Cardiac fibroblast (primary cell): ENCODE measurements around the gene FGFBP2.

ENCODE experiments used
- DNase-seq, 2 donors: peaks; one replicate each; pipeline versions ENCODE4 v3.0.0 to v3.0.0-alpha.2; 2010; ENCODE audit warnings: low read depth in 2 of 2
- H3K4me3 ChIP-seq, 2 donors: replicated peaks in 1 of 2; 1 replicate in 1 of 2; 2 replicates in 1 of 2; pipeline ENCODE4 v1.5.1; 2011; ENCODE audit warnings: low read depth in 2 of 2, low read length in 2 of 2, mild to moderate bottlenecking in 2 of 2, moderate library complexity in 1 of 2
- TF ChIP-seq, protein P1 (sequence below): IDR thresholded peaks from one replicate; pipeline ENCODE4 v1.5.1; 2011; ENCODE audit warnings: low read depth, mild to moderate bottlenecking, low read length, inconsistent platforms

The FGFBP2 gene

DNA sequence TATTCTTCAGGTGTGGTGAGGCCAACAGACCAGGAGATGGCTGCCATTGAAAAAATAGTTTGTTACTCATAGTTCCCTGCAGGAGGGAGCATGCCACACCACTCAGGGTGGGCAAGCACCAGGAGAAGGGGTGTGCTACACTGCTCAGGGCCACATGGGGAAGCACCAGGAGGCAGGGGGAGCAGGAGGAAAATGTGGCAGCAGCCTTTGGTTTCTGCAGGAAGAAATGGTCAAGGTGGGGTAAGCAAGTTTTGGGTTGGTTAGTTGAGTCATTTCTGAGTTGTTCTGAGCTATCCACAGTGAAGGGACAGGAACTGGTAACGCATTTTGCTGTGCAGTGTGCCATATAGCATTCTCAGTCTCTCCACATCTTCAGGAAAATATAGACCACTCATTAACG, 48.2 kb downstream of the FGFBP2 start:
- H3K4me3 ChIP-seq, result no peak overlapping the region
- TF ChIP-seq, protein P1, sequence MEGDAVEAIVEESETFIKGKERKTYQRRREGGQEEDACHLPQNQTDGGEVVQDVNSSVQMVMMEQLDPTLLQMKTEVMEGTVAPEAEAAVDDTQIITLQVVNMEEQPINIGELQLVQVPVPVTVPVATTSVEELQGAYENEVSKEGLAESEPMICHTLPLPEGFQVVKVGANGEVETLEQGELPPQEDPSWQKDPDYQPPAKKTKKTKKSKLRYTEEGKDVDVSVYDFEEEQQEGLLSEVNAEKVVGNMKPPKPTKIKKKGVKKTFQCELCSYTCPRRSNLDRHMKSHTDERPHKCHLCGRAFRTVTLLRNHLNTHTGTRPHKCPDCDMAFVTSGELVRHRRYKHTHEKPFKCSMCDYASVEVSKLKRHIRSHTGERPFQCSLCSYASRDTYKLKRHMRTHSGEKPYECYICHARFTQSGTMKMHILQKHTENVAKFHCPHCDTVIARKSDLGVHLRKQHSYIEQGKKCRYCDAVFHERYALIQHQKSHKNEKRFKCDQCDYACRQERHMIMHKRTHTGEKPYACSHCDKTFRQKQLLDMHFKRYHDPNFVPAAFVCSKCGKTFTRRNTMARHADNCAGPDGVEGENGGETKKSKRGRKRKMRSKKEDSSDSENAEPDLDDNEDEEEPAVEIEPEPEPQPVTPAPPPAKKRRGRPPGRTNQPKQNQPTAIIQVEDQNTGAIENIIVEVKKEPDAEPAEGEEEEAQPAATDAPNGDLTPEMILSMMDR, result no peak
- DNase-seq, result no peak

DNA sequence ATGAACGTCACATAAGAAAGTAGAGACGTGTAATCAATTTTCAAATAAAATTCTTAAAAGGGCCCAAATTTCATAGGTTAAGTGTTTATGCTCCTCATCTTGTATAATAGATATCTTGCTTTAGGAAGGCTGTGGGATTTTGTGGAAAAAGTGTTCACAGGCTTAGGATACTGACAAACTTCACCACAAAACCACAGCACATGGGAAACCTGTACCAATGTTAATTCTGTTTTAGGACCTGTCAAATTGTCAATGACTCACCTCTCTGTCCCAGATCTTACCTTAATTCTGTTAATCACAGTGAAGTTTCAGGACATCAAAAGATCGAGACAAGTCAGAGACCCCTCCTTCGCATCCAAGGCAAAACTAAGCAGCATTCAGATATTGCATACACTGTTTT, 48.7 kb downstream of the FGFBP2 start:
- TF ChIP-seq, protein P1, result no peak
- no peak overlapping the region for H3K4me3 ChIP-seq
- DNase-seq, result peak in 1 of 2 donors; percentile 13

DNA sequence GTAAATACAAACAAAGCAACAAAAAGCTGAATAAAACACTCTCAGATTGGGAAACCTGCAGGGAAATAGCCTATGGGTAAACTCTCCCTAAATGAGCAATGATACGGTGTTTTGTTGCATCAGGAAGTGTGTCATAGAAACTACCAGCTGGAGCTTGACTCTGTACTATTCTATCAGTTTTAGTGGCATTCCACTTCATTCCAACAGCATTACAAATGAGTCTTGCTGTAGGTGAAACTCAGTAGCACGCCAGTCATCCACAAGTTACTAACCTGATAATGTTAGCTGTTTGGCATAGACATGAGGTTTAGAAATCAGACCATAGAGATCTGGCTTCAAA, 49.4 kb downstream of the FGFBP2 start:
- peak; percentile 88 to 97 for DNase-seq
- TF ChIP-seq, protein P1, result no peak
- H3K4me3 ChIP-seq, result no peak overlapping the region

DNA sequence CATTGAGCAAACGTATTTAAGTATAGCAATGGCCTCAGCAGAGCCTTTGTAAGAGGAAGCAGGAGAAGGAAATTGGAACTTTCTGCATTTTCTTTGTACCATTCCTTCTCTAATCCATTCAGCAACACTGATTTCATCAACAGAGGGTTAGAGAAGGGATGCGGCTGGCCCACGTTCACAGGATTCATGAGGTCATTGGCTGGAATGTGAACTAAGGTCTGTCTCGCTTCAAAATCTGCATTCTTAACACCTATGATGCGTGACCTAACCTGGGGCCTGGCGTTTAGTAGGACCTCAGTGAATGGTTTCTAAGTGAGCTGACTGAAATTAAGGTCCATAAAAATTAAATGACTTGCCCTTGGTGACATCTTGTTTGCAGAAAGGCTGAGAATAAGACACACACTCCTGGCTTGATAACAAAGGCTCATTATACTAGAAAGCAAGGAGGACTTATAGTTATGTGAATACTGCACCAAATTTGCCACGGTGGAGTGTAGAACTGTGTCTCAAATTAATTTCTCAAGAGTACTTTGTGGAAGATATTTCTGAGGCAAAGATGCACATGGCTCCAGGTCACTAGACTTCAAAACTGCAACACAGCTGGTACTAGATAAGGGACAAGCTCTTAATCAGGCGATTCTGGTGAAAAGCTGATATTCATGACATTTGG, 49.9 kb downstream of the FGFBP2 start:
- peak; percentile 34 to 62 for DNase-seq
- TF ChIP-seq, protein P1, result no peak
- no peak overlapping the region for H3K4me3 ChIP-seq

DNA sequence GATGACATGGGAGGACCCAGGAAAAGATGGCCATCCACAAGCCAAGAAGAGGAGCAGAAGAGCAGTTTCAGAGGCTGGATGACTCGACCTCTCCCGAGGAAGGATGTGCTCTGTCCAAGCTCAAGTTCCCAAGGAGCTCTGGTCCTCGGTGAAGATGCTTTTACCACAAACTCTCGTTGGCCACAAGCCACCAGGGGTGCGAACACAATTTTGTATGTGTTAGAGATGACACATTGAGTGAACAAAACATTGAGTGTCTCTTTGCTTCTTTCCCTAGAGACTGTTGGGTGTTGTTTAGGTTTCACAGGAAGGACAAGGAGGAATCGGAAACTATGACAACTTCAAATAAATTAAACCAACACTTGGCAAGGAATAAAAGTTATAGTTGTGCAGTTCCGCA, 50.7 kb downstream of the FGFBP2 start:
- no peak overlapping the region for H3K4me3 ChIP-seq
- TF ChIP-seq, protein P1, result no peak
- DNase-seq, result peak in 1 of 2 donors; percentile 8
